Testis (tissue), 2 donors: Measurements from ENCODE around the gene TMEM208.

Experiments used
- CTCF ChIP-seq, 3 experiments: fragments of 450-650 bp in 2 of 3; fragments of 200-600 bp in 1 of 3; sonication (generic) in 1 of 3; IDR thresholded peaks; one replicate each; pipeline ENCODE4 v1.5.1; 2016 to 2019; ENCODE audit warnings: antibody characterized with exemption in 3 of 3, mild to moderate bottlenecking in 2 of 3, moderate library complexity in 1 of 3
- POLR2A ChIP-seq: fragments of 450-650 bp; IDR thresholded peaks from one replicate; pipeline ENCODE4 v1.6.1; 2017; ENCODE audit warnings: antibody characterized with exemption, mild to moderate bottlenecking, moderate library complexity

GRCh38 chr16:67191411-67191994 is 35.4 kb upstream of the TMEM208 start:
- TF ChIP-seq POLR2A (no peak), CTCF (IDR thresholded peaks at IDR 0.05) (no peak)
